Astrocyte of the spinal cord (primary cell): Measurements from ENCODE around the gene DHDH.

ENCODE experiments used
- DNase-seq: peaks from one replicate; pipeline ENCODE4 v3.0.0; 2011; ENCODE audit warnings: low read depth, low spot score
- H3K4me3 ChIP-seq: 2 replicates; pipeline ENCODE4 v1.5.1; 2011; ENCODE audit warnings: low read depth, mild to moderate bottlenecking, low read length, moderate library complexity
- CTCF ChIP-seq: IDR thresholded peaks from 2 replicates; pipeline ENCODE4 v1.5.1; 2012; ENCODE audit warnings: low read depth, mild to moderate bottlenecking, low read length, inconsistent platforms
- in situ Hi-C: cut with HindIII; loops from 2 replicates; pipeline ENCODE4 v1.10.0; 2017; ENCODE audit warnings: low sequenced_read_pairs

DHDH gene

GRCh38 chr19:48959341-48960239 is 26.1 kb downstream of the DHDH start:
- in situ Hi-C loops, result no loop called here

GRCh38 chr19:48961051-48961649 is 27.7 kb downstream of the DHDH start:
- no peak for TF ChIP-seq CTCF
- no peak for DNase-seq
- in situ Hi-C loops, result no loop called here
- H3K4me3 ChIP-seq, result no peak overlapping the region

More at GRCh38 chr19:48959341-48960239, 26.1 kb downstream of the DHDH start:
- no peak for TF ChIP-seq CTCF
- no peak overlapping the region for H3K4me3 ChIP-seq
- DNase-seq, result no peak

GRCh38 chr19:48961673-48962028 is 28.2 kb downstream of the DHDH start:
- in situ Hi-C loops, result no loop called here
- no peak for DNase-seq
- no peak overlapping the region for H3K4me3 ChIP-seq
- TF ChIP-seq CTCF, result no peak

- no peak for DNase-seq
- in situ Hi-C loops, result no loop called here
- no peak overlapping the region for H3K4me3 ChIP-seq
- TF ChIP-seq CTCF, result no peak
Observed at GRCh38 chr19:48962029-48962848, 28.7 kb downstream of the DHDH start.

- DNase-seq, result no peak
- in situ Hi-C loops, result no loop called here
- no peak overlapping the region for H3K4me3 ChIP-seq
- no peak for TF ChIP-seq CTCF
Observed at GRCh38 chr19:48962849-48963165, 29.3 kb downstream of the DHDH start.

GRCh38 chr19:48963371-48964204 is 30.1 kb downstream of the DHDH start:
- no peak for TF ChIP-seq CTCF
- peak; percentile 65 for DNase-seq
- in situ Hi-C loops, result no loop called here
- H3K4me3 ChIP-seq, result no peak overlapping the region
